HCT116 (cell line): ENCODE results near the gene ALK. TPM values are rescaled to one million over a fixed set of nuclear protein-coding genes. Genes with fewer than 3 reads are reported as not detected.

Experiments used
- ATAC-seq: fragments of 200-7000 bp; cut with Tn5 transposase; 2 replicates; pipeline ENCODE4 v1.9.1; 2020; ENCODE audit warnings: mild to moderate bottlenecking, moderate library complexity
- BruUV-seq: library from RNA; stranded (reverse); fragments of 400-500 nt; replicated peaks from 2 replicates; lab custom pipeline; 2021; lab: Mats Ljungman, UMichigan
- CTCF ChIA-PET: fragments of 300-600 bp; sonication (Branson Sonifier 250); formaldehyde crosslinking; loops from one replicate; lab custom pipeline; 2021; ENCODE audit warnings: antibody characterized with exemption; lab: Charles Lee
- POLR2A ChIA-PET: fragments of 300-600, 350-600 bp; sonication (Branson Sonifier 250); formaldehyde crosslinking; loops from one replicate; lab custom pipeline; 2021; ENCODE audit warnings: antibody characterized with exemption; lab: Charles Lee
- RAD21 ChIA-PET, 2 experiments: fragments of 300-600 bp; sonication (Branson Sonifier 250); formaldehyde crosslinking; loops; one replicate each; lab custom pipeline; 2023; ENCODE audit warnings: low total read pairs in 2 of 2; ENCODE audit not compliant: uncharacterized antibody in 2 of 2, unreplicated experiment in 2 of 2, low non-redundant PET in 1 of 2; lab: Charles Lee
- DNase-seq: peaks from one replicate; pipeline ENCODE4 v3.0.0-alpha.2; 2010; ENCODE audit warnings: low read depth, low spot score
- H2AFZ ChIP-seq: fragments of 200-600 bp; shearing (Covaris generic), sonication (generic); 2 replicates; pipeline ENCODE4 v1.6.1; 2017; ENCODE audit warnings: low read depth, mixed run types, mixed read lengths, antibody characterized with exemption, low read length; ENCODE audit not compliant: poor library complexity, severe bottlenecking
- H3K27ac ChIP-seq: 2 replicates; pipeline ENCODE4 v1.5.1; 2012; ENCODE audit warnings: low read depth, low read length
- H3K27me3 ChIP-seq: fragments of 200-600 bp; sonication (generic); 2 replicates; pipeline ENCODE4 v1.6.1; 2016; ENCODE audit warnings: mixed run types, low read length, mixed read lengths; ENCODE audit not compliant: insufficient read depth
- H3K36me3 ChIP-seq, 2 experiments: fragments of 200-500 bp in 1 of 2; fragments of 200-600 bp in 1 of 2; sonication (Bioruptor generic) in 1 of 2; sonication (generic) in 1 of 2; 2 replicates each; pipeline versions ENCODE4 v1.5.1 to v1.6.1; 2014 to 2016; ENCODE audit warnings: low read length in 2 of 2, inconsistent platforms in 1 of 2, mixed read lengths in 1 of 2, mixed run types in 1 of 2; ENCODE audit not compliant: insufficient read depth in 2 of 2, control insufficient read depth in 1 of 2
- H3K4me1 ChIP-seq, 2 experiments: fragments of 200-600 bp in 1 of 2; sonication (generic) in 1 of 2; 2 replicates each; pipeline versions ENCODE4 v1.5.1 to v1.6.1; 2012 to 2017; ENCODE audit warnings: low read length in 2 of 2, inconsistent platforms in 1 of 2, mild to moderate bottlenecking in 1 of 2, mixed read lengths in 1 of 2, mixed run types in 1 of 2, moderate library complexity in 1 of 2; ENCODE audit not compliant: insufficient read depth in 2 of 2, control insufficient read depth in 1 of 2
- H3K4me2 ChIP-seq: fragments of 200-600 bp; sonication (generic); 2 replicates; pipeline ENCODE4 v1.6.1; 2017; ENCODE audit warnings: mixed run types, low read length, mixed read lengths
- H3K4me3 ChIP-seq, 2 experiments: fragments of 200-600 bp in 1 of 2; sonication (generic) in 1 of 2; replicated peaks in 1 of 2; 2 replicates each; pipeline ENCODE4 v1.5.1; 2011 to 2016; ENCODE audit warnings: low read length in 2 of 2, control low read depth in 1 of 2, low read depth in 1 of 2, mild to moderate bottlenecking in 1 of 2, mixed read lengths in 1 of 2, mixed run types in 1 of 2
- H3K79me2 ChIP-seq: fragments of 200-600 bp; sonication (generic); 2 replicates; pipeline ENCODE4 v1.6.1; 2017; ENCODE audit warnings: mild to moderate bottlenecking, mixed run types, low read length, moderate library complexity, mixed read lengths; ENCODE audit not compliant: insufficient read depth
- H3K9ac ChIP-seq: fragments of 200-600 bp; sonication (generic); 2 replicates; pipeline ENCODE4 v1.6.1; 2016; ENCODE audit warnings: low read length, mixed read lengths
- H3K9me2 ChIP-seq: fragments of 200-600 bp; sonication (generic), shearing (Covaris generic); 2 replicates; pipeline ENCODE4 v1.6.1; 2017; ENCODE audit warnings: mixed run types, mild to moderate bottlenecking, moderate library complexity; ENCODE audit not compliant: insufficient read depth
- H3K9me3 ChIP-seq, 2 experiments: fragments of 200-500 bp in 1 of 2; fragments of 200-600 bp in 1 of 2; sonication (Bioruptor generic) in 1 of 2; sonication (generic) in 1 of 2; 2 replicates each; pipeline ENCODE4 v1.6.1; 2014 to 2017; ENCODE audit warnings: low read length in 2 of 2, mixed read lengths in 2 of 2, inconsistent platforms in 1 of 2, low read depth in 1 of 2, mild to moderate bottlenecking in 1 of 2, mixed run types in 1 of 2, moderate library complexity in 1 of 2; ENCODE audit not compliant: control insufficient read depth in 1 of 2, insufficient read depth in 1 of 2
- H4K20me1 ChIP-seq: fragments of 200-600 bp; sonication (generic), shearing (Covaris generic); 2 replicates; pipeline ENCODE4 v1.6.1; 2017; ENCODE audit warnings: mixed run types, mild to moderate bottlenecking, moderate library complexity; ENCODE audit not compliant: insufficient read depth
- CBX3 ChIP-seq: IDR thresholded peaks from 2 replicates; pipeline ENCODE4 v1.6.1; 2012; ENCODE audit warnings: low read depth
- CEBPB ChIP-seq: IDR thresholded peaks from 2 replicates; pipeline ENCODE4 v1.6.1; 2012; ENCODE audit warnings: low read depth
- EGR1 ChIP-seq: IDR thresholded peaks from 2 replicates; pipeline ENCODE4 v1.6.1; 2012; ENCODE audit warnings: low read depth
- ELF1 ChIP-seq: IDR thresholded peaks from 2 replicates; pipeline ENCODE4 v1.6.1; 2012; ENCODE audit warnings: low read depth, borderline replicate concordance
- FOSL1 ChIP-seq: IDR thresholded peaks from 2 replicates; pipeline ENCODE4 v1.6.1; 2012; ENCODE audit warnings: low read depth
- JUND ChIP-seq: IDR thresholded peaks from 2 replicates; pipeline ENCODE4 v1.6.1; 2012
- MAX ChIP-seq: IDR thresholded peaks from 2 replicates; pipeline ENCODE4 v1.6.1; 2012
- SIN3A ChIP-seq: IDR thresholded peaks from 2 replicates; pipeline ENCODE4 v1.6.1; 2012; ENCODE audit warnings: low read depth
- SP1 ChIP-seq: IDR thresholded peaks from 2 replicates; pipeline ENCODE4 v1.6.1; 2012; ENCODE audit warnings: low read depth
- YY1 ChIP-seq: IDR thresholded peaks from 2 replicates; pipeline ENCODE4 v1.6.1; 2011; ENCODE audit warnings: low read length, low read depth, moderate library complexity, mild to moderate bottlenecking; ENCODE audit not compliant: insufficient replicate concordance; ENCODE audit errors: extremely low read depth
- ZBTB33 ChIP-seq: IDR thresholded peaks from 2 replicates; pipeline ENCODE4 v1.6.1; 2011; ENCODE audit warnings: mild to moderate bottlenecking, low read length, moderate library complexity; ENCODE audit not compliant: insufficient replicate concordance; ENCODE audit errors: extremely low read depth
- ZNF274 ChIP-seq: fragments of 200-500 bp; sonication (Bioruptor generic); IDR thresholded peaks from 2 replicates; pipeline ENCODE4 v1.6.1; 2014; ENCODE audit warnings: mild to moderate bottlenecking, low read depth, low read length, inconsistent platforms
- intact Hi-C: fragments of 100-400 bp; cut with micrococcal nuclease; formaldehyde crosslinking; loops from 2 replicates; pipeline ENCODE4 v1.10.0; 2022
- total RNA-seq: library from RNA; stranded (reverse); gene quantifications from one replicate; pipeline ENCODE4 v1.2.1, GENCODE V29; 2021; ENCODE audit not compliant: unreplicated experiment

The ALK gene
- total RNA-seq, 1 experiment from 2014 or later: not detected

- no TSS peak for BruUV-seq
- no peak for TF ChIP-seq JUND
- no peak for TF ChIP-seq EGR1
- TF ChIP-seq SP1: no peak
- TF ChIP-seq FOSL1: no peak
- TF ChIP-seq SIN3A: no peak
- no peak for TF ChIP-seq ZNF274
- TF ChIP-seq ELF1: no peak
- TF ChIP-seq CEBPB: no peak
- no peak for TF ChIP-seq ZBTB33
- TF ChIP-seq YY1: no peak
- TF ChIP-seq MAX: no peak
- no peak for TF ChIP-seq CBX3
- ChIA-PET CTCF (no interaction called here), RAD21 (no interaction called here), POLR2A (no interaction called here)
- no peaks in the 10 kb centered on the region for H4K20me1 ChIP-seq
- H3K4me1 ChIP-seq: no peaks in the 10 kb centered on the region
- peaks cover 11% of the 10 kb centered on the region; the same call in 1 of the 2 replicates for H3K27me3 ChIP-seq
- H3K36me3 ChIP-seq: no peaks in the 10 kb centered on the region
- H3K4me3 ChIP-seq: no peak overlapping the region
- no peaks in the 10 kb centered on the region for H3K9me2 ChIP-seq
- no peak overlapping the region for H3K4me2 ChIP-seq
- no peaks in the 10 kb centered on the region for H3K9me3 ChIP-seq
- H3K9ac ChIP-seq: no peak overlapping the region
- DNase-seq (no peak), ATAC-seq (no peak)
- intact Hi-C loops: no loop called here
- H3K79me2 ChIP-seq: no peaks in the 10 kb centered on the region
- H3K27ac ChIP-seq: no peak overlapping the region
- H2AFZ ChIP-seq: no peak overlapping the region
These were observed 674.0 kb downstream of the ALK start for GRCh38 chr2:29247336-29247914.
